PC-9 (cell line): ENCODE data around the gene RAB33B.

Experiments
- EZH2 ChIP-seq: fragments of 200-600 bp; sonication (generic); IDR thresholded peaks from 2 replicates; pipeline ENCODE4 v1.8.0; 2017; ENCODE audit warnings: antibody characterized with exemption, low read depth
- TF ChIP-seq, protein P1 (sequence below): fragments of 200-600 bp; sonication (generic); conservative IDR thresholded peaks from 2 replicates; pipeline ENCODE4 v1.6.1; 2017; ENCODE audit warnings: mixed run types, antibody characterized with exemption, mild to moderate bottlenecking, moderate library complexity

- TF ChIP-seq, protein P1, sequence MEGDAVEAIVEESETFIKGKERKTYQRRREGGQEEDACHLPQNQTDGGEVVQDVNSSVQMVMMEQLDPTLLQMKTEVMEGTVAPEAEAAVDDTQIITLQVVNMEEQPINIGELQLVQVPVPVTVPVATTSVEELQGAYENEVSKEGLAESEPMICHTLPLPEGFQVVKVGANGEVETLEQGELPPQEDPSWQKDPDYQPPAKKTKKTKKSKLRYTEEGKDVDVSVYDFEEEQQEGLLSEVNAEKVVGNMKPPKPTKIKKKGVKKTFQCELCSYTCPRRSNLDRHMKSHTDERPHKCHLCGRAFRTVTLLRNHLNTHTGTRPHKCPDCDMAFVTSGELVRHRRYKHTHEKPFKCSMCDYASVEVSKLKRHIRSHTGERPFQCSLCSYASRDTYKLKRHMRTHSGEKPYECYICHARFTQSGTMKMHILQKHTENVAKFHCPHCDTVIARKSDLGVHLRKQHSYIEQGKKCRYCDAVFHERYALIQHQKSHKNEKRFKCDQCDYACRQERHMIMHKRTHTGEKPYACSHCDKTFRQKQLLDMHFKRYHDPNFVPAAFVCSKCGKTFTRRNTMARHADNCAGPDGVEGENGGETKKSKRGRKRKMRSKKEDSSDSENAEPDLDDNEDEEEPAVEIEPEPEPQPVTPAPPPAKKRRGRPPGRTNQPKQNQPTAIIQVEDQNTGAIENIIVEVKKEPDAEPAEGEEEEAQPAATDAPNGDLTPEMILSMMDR = no peak
- no peak for TF ChIP-seq EZH2
These were observed 71.5 kb downstream of the RAB33B start for GRCh38 chr4:139525414-139525813.
